Activated CD4-positive, alpha-beta T cell treated with anti-CD3 and anti-CD28 coated beads for 36 hours (primary cell): ENCODE measurements around the gene GRM1. TPM values are rescaled to one million over a fixed set of nuclear protein-coding genes. Genes with fewer than 3 reads are reported as not detected.

Source experiments
- ATAC-seq: fragments of 200-7000 bp; cut with Tn5 transposase; one replicate; pipeline ENCODE4 v1.10.0; 2021; ENCODE audit warnings: mild to moderate bottlenecking, moderate library complexity
- CTCF ChIA-PET: fragments of 350-600 bp; sonication (Branson Sonifier 250); formaldehyde crosslinking; loops from one replicate; lab custom pipeline; 2021; ENCODE audit warnings: antibody characterized with exemption; lab: Charles Lee
- POLR2A ChIA-PET: fragments of 350-600 bp; sonication (Branson Sonifier 250); formaldehyde crosslinking; loops from one replicate; lab custom pipeline; 2021; ENCODE audit warnings: antibody characterized with exemption, inconsistent platforms; lab: Charles Lee
- DNase-seq: peaks from one replicate; pipeline ENCODE4 v3.0.0-alpha.2; 2020
- H3K27ac Mint-ChIP-seq: one replicate; pipeline ENCODE4 v1.8.0; 2021; ENCODE audit warnings: mixed read lengths
- H3K27me3 Mint-ChIP-seq: one replicate; pipeline ENCODE4 v1.8.0; 2021; ENCODE audit warnings: mixed read lengths
- H3K36me3 Mint-ChIP-seq: one replicate; pipeline ENCODE4 v1.8.0; 2021; ENCODE audit warnings: low read depth, mixed read lengths
- H3K4me1 Mint-ChIP-seq: one replicate; pipeline ENCODE4 v1.8.0; 2021; ENCODE audit warnings: mixed read lengths
- H3K4me3 Mint-ChIP-seq: one replicate; pipeline ENCODE4 v1.8.0; 2021; ENCODE audit warnings: mild to moderate bottlenecking, moderate library complexity, mixed read lengths
- H3K9me3 Mint-ChIP-seq: one replicate; pipeline ENCODE4 v1.8.0; 2021; ENCODE audit warnings: low read depth, mixed read lengths
- intact Hi-C, 2 experiments: fragments of 100-400 bp; cut with DNase I in 1 of 2; cut with micrococcal nuclease in 1 of 2; formaldehyde crosslinking; loops; one replicate each; pipeline versions ENCODE4 v1.14.2 to v1.15.1; 2022 to 2024; cut with DNase I, micrococcal nuclease
- total RNA-seq, 2 experiments: library from RNA; stranded (reverse); gene quantifications; one replicate each; pipeline ENCODE4 v1.2.3, GENCODE V29; 2021

The GRM1 gene
- total RNA-seq, 2 experiments from 2014 or later: not detected

DNA sequence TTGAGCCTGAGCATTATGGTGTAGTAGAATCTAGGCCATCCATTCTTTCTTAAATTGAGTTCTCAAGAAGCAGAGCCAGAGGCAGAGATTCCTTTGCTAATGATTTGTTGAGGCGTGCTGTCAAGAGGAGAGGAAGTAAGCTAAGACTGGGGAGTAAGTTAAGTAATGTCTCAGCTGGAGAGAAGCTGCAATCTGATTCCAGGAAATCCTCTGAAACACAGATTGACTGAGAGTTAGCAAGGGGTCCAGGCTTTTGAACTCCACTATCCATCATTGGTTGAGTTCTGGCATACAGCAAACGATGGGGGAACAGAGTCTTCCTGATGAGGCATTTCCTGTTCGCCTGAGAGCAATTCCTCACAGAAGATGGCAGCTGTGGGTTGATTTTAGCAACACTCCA, 307.3 kb downstream of the GRM1 start:
- ChIA-PET CTCF (no interaction called here), POLR2A (no interaction called here)
- Mint-ChIP-seq H3K27me3 (no peaks in the 10 kb centered on the region), H3K36me3 (no peaks in the 10 kb centered on the region), H3K4me3 (no peak overlapping the region), H3K9me3 (no peaks in the 10 kb centered on the region), H3K4me1 (no peaks in the 10 kb centered on the region), H3K27ac (no peak overlapping the region)
- ATAC-seq: no peak
- no peak for DNase-seq
- intact Hi-C loops: no loop called here

DNA sequence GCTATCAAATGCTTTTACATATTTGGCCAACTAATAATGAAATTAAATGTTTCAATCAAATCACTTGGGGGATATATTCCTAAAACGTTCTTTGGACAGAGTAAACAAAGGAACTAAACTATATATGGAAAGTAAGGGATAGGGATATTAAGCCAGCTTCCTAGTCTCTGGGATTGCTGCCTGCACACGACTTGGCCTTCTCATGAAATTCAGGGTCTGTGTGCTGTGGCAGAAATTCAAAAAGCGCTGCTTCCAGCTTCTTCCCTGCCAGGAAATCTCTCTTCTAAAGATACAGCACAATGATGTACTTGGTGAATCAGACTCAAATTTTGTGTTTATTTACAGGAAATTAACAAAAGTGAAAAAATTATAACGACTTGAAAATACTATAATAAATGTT, 308.5 kb downstream of the GRM1 start:
- Mint-ChIP-seq H3K4me3 (no peak overlapping the region), H3K27me3 (no peaks in the 10 kb centered on the region), H3K27ac (no peak overlapping the region), H3K36me3 (no peaks in the 10 kb centered on the region), H3K9me3 (no peaks in the 10 kb centered on the region), H3K4me1 (no peaks in the 10 kb centered on the region)
- ChIA-PET CTCF (no interaction called here), POLR2A (no interaction called here)
- DNase-seq (no peak), ATAC-seq (no peak)
- intact Hi-C loops: no loop called here

- Mint-ChIP-seq H3K9me3 (no peaks in the 10 kb centered on the region), H3K27ac (no peak overlapping the region), H3K27me3 (no peaks in the 10 kb centered on the region), H3K4me1 (no peaks in the 10 kb centered on the region), H3K36me3 (no peaks in the 10 kb centered on the region), H3K4me3 (no peak overlapping the region)
- intact Hi-C loops: no loop called here
- CTCF ChIA-PET: no interaction called here
- POLR2A ChIA-PET: no interaction called here
- no peak for DNase-seq
- no peak for ATAC-seq
Observed at GRCh38 chr6:146339716-146340115, 310.9 kb downstream of the GRM1 start.

DNA sequence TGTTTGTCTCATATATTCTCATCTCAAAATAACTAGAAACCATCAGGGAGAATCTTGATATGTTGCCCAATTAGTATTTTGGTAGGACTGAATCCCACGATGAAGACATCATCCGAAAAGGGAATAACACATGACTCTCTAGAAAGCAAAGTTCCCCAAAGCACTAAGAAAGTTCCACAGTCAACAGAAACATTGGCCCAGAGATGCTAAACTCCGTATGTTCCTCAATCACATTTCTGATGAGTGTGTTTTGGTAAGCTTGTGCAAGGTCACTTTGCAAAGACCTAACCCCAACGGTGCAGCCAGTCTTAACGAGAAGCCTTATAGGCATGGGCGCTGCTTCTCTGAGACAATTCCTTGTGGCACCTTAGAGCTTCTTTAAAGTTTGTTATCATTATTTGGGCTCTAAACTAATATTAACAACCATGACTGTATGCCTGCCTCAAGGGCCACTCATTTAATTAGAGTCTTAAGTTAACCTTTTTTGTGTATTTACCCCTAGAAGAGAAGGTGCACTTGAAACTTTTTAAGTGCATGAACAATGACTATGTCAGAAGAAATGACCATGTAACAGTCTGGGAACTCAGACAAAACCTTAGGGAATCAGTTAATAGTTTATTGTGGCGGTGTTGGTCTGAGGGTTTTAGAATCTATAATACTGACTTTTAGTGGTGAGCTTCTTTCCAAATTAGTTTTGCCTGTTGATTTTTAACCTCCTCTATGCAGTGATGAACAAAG, 312.8 kb downstream of the GRM1 start:
- Mint-ChIP-seq H3K27me3 (no peaks in the 10 kb centered on the region), H3K9me3 (no peaks in the 10 kb centered on the region), H3K4me1 (no peaks in the 10 kb centered on the region), H3K36me3 (no peaks in the 10 kb centered on the region), H3K27ac (no peak overlapping the region), H3K4me3 (no peak overlapping the region)
- DNase-seq (no peak), ATAC-seq (no peak)
- ChIA-PET POLR2A (no interaction called here), CTCF (no interaction called here)
- intact Hi-C loops: no loop called here

GRCh38 chr6:146345598-146345997, 316.7 kb downstream of the GRM1 start:
- Mint-ChIP-seq H3K36me3 (no peaks in the 10 kb centered on the region), H3K9me3 (no peaks in the 10 kb centered on the region), H3K4me3 (no peak overlapping the region), H3K27ac (no peak overlapping the region), H3K27me3 (peaks cover 2% of the 10 kb centered on the region), H3K4me1 (no peaks in the 10 kb centered on the region)
- POLR2A ChIA-PET: no interaction called here
- no peak for DNase-seq
- ATAC-seq: no peak
- CTCF ChIA-PET: no interaction called here
- intact Hi-C loops: no loop called here

DNA sequence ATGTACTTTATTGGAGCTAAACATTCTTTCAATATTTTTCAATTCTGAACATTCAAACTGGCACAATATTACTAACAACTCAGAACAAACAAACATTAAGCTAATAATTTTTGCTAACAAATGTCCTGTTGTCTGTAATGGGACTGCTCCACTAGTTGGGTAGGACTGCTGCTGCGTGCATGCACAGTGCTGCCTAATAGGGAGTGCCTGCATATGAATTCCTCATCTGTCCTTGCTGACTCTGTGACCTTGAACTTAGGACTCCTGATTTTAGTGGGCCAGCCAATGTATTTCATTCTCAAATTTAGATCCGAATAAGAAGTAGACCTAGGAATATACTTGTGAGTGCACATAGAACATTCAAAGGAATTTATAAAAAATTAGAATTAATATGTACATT, 318.2 kb downstream of the GRM1 start:
- CTCF ChIA-PET: no interaction called here
- Mint-ChIP-seq H3K4me3 (no peak overlapping the region), H3K4me1 (no peaks in the 10 kb centered on the region)

GRCh38 chr6:146347690-146348089, 318.8 kb downstream of the GRM1 start:
- CTCF ChIA-PET: interaction anchor here (0.7 kb wide), 1 partner anchor 421 kb away, joined by 3 read pairs; no protein-coding TSS in a partner anchor
- H3K9me3 Mint-ChIP-seq: no peaks in the 10 kb centered on the region
- H3K4me1 Mint-ChIP-seq: no peaks in the 10 kb centered on the region
- POLR2A ChIA-PET: no interaction called here
- H3K27me3 Mint-ChIP-seq: peaks cover 2% of the 10 kb centered on the region
- DNase-seq: no peak
- intact Hi-C loops: no loop called here
- H3K27ac Mint-ChIP-seq: no peak overlapping the region
- ATAC-seq: no peak
- no peak overlapping the region for H3K4me3 Mint-ChIP-seq
- H3K36me3 Mint-ChIP-seq: no peaks in the 10 kb centered on the region

More for the DNA sequence above, 318.2 kb downstream of the GRM1 start:
- Mint-ChIP-seq H3K27me3 (peaks cover 2% of the 10 kb centered on the region), H3K36me3 (no peaks in the 10 kb centered on the region), H3K9me3 (no peaks in the 10 kb centered on the region), H3K27ac (no peak overlapping the region)
- POLR2A ChIA-PET: no interaction called here
- intact Hi-C loops: no loop called here
- no peak for ATAC-seq
- no peak for DNase-seq

DNA sequence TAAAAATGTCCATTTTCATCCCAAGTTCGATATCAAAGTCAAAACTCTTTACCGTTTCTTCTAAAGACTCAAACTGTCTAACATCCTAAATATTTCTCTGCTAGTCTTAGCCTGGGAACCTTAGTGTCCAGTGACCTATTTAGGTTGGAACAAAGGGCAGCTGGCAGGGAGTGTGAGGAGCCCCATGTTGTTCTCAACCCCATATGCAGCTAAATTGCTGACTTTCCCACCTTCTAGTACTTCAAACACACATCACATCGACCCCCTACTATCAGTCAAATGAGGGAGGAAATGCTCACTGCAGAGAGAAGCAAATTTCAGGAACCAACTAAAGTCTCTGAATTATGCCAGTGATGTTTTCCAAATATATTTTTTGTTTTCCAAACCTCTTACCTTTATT, 322.2 kb downstream of the GRM1 start:
- intact Hi-C loops: loop anchor here in 1 of 2 experiments (10.0 kb wide), 1 partner anchor 616 kb away; the partner anchor contains the start of gene EPM2A
- no peak overlapping the region for H3K4me3 Mint-ChIP-seq
- H3K27ac Mint-ChIP-seq: no peak overlapping the region
- ChIA-PET CTCF (no interaction called here), POLR2A (no interaction called here)
- DNase-seq: no peak
- no peaks in the 10 kb centered on the region for H3K4me1 Mint-ChIP-seq
- H3K36me3 Mint-ChIP-seq: no peaks in the 10 kb centered on the region
- no peak for ATAC-seq
- H3K9me3 Mint-ChIP-seq: no peaks in the 10 kb centered on the region
- peaks cover 6% of the 10 kb centered on the region for H3K27me3 Mint-ChIP-seq

- Mint-ChIP-seq H3K27ac (no peak overlapping the region), H3K4me3 (no peak overlapping the region), H3K9me3 (no peaks in the 10 kb centered on the region), H3K4me1 (no peaks in the 10 kb centered on the region), H3K27me3 (peaks cover 6% of the 10 kb centered on the region), H3K36me3 (no peaks in the 10 kb centered on the region)
- CTCF ChIA-PET: no interaction called here
- POLR2A ChIA-PET: no interaction called here
- ATAC-seq (no peak), DNase-seq (no peak)
- intact Hi-C loops: loop anchor here in 1 of 2 experiments (10.0 kb wide), 1 partner anchor 617 kb away; the partner anchor contains the start of gene EPM2A
Observed at GRCh38 chr6:146352163-146352562, 323.3 kb downstream of the GRM1 start.

- Mint-ChIP-seq H3K4me3 (no peak overlapping the region), H3K27ac (no peak overlapping the region), H3K9me3 (no peaks in the 10 kb centered on the region), H3K4me1 (peaks cover 10% of the 10 kb centered on the region), H3K27me3 (peaks cover 8% of the 10 kb centered on the region), H3K36me3 (no peaks in the 10 kb centered on the region)
- ChIA-PET CTCF (no interaction called here), POLR2A (no interaction called here)
- no peak for ATAC-seq
- DNase-seq: no peak
- intact Hi-C loops: loop anchor here in 1 of 2 experiments (10.0 kb wide), 1 partner anchor 620 kb away; the partner anchor contains the start of gene EPM2A
Observed at GRCh38 chr6:146354451-146354850, 325.6 kb downstream of the GRM1 start.

DNA sequence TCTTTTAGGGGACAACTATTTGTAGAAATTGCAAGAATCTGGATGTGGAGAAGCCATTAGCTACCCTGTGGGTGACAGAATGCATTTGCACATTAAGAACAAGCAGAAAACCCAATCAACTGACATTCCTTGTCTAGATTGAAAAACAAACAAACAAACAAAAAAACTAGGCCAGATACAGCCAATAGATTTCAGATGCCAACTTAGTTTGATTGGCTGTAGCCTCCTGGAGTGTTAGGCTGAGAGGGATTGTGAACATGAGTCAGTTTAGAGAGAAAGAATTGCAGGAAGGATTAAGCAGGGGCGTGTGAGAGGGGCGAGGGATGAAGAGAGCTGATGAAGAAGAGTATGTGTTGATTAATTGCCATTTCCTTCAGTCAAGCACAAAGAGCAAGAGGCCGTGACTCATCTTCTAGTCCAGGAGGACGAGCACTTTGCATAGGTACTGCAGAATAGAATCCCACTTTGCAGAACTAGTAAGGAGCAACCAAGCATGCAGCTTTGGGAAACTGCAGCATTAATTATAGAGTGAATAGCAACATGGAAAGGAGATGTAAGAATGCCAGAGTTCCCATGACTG, 326.7 kb downstream of the GRM1 start:
- ATAC-seq: no peak
- H3K4me3 Mint-ChIP-seq: no peak overlapping the region
- intact Hi-C loops: loop anchor here in 1 of 2 experiments (10.0 kb wide), 1 partner anchor 621 kb away; the partner anchor contains the start of gene EPM2A
- CTCF ChIA-PET: interaction anchor here (0.7 kb wide), 1 partner anchor 57 kb away, joined by 4 read pairs; no protein-coding TSS in a partner anchor
- POLR2A ChIA-PET: no interaction called here
- no peak for DNase-seq
- H3K27me3 Mint-ChIP-seq: peaks cover 9% of the 10 kb centered on the region
- H3K27ac Mint-ChIP-seq: no peak overlapping the region
- H3K4me1 Mint-ChIP-seq: peaks cover 10% of the 10 kb centered on the region
- H3K36me3 Mint-ChIP-seq: no peaks in the 10 kb centered on the region
- no peaks in the 10 kb centered on the region for H3K9me3 Mint-ChIP-seq
